ENCODE data around the gene MYO1D. TPM values are rescaled to one million over a fixed set of nuclear protein-coding genes. Genes with fewer than 3 reads are reported as not detected.

The MYO1D gene
- total RNA-seq, 1 experiment from 2014 or later, result 1.3 TPM

- no peak for DNase-seq (ENCODE audit: low read depth, low spot score)
- no peak overlapping the region for H3K27ac ChIP-seq (ENCODE audit: low read length)
- peaks cover 2% of the 10 kb centered on the region for H3K27me3 ChIP-seq (ENCODE audit: control insufficient read depth, insufficient read depth, low read length)
- H3K36me3 ChIP-seq (ENCODE audit: control insufficient read depth, insufficient read depth, low read length), result no peaks in the 10 kb centered on the region
- no peak overlapping the region for H3K4me3 ChIP-seq (ENCODE audit: low read depth in 2 of 2, low read length in 2 of 2)
- no peaks in the 10 kb centered on the region for H3K9me3 ChIP-seq (ENCODE audit: control insufficient read depth, insufficient read depth, low read depth, low read length)
- no peak for ATAC-seq
- POLR2A ChIA-PET, result no interaction called here
- in situ Hi-C loops (cut with HindIII; ENCODE audit: low pct_unique_long_range_greater_than_20kb, low sequenced_read_pairs), result no loop called here
- CTCF ChIA-PET, result no interaction called here
- no TSS peak for BruUV-seq (replicated peaks)
- TF ChIP-seq POLR2AphosphoS5 (IDR thresholded peaks at IDR 0.05; ENCODE audit: low read depth, low read length) (no peak), CTCF (IDR thresholded peaks at IDR 0.05) (no peak), REST (IDR thresholded peaks at IDR 0.05; ENCODE audit: insufficient read depth in 1 of 2, low read depth in 2 of 2, low read length in 1 of 2) (no peak), SIN3A (IDR thresholded peaks at IDR 0.05; ENCODE audit: borderline replicate concordance, insufficient read depth, low read depth, low read length) (no peak)
- intact Hi-C loops (cut with micrococcal nuclease; ENCODE audit: unreplicated experiment), result no loop called here
- no peaks in the 10 kb centered on the region for H3K4me1 ChIP-seq (ENCODE audit: control insufficient read depth, insufficient read depth, low read length)
Observed at GRCh38 chr17:32807577-32807976, 69.3 kb downstream of the MYO1D start.

- H3K36me3 ChIP-seq (ENCODE audit: control insufficient read depth, insufficient read depth, low read length), result no peaks in the 10 kb centered on the region
Observed at GRCh38 chr17:32806646-32807045, 70.3 kb downstream of the MYO1D start.

More at GRCh38 chr17:32806646-32807045, 70.3 kb downstream of the MYO1D start:
- POLR2A ChIA-PET, result no interaction called here
- CTCF ChIA-PET, result no interaction called here
- no peak for TF ChIP-seq CTCF (IDR thresholded peaks at IDR 0.05)
- TF ChIP-seq POLR2AphosphoS5 (IDR thresholded peaks at IDR 0.05; ENCODE audit: low read depth, low read length), result no peak
- no peak for TF ChIP-seq REST (IDR thresholded peaks at IDR 0.05; ENCODE audit: insufficient read depth in 1 of 2, low read depth in 2 of 2, low read length in 1 of 2)
- TF ChIP-seq TCF7L2 (IDR thresholded peaks at IDR 0.05; ENCODE audit: low read depth, low read length), result no peak
- no peak for TF ChIP-seq SIN3A (IDR thresholded peaks at IDR 0.05; ENCODE audit: borderline replicate concordance, insufficient read depth, low read depth, low read length)
- H3K27me3 ChIP-seq (ENCODE audit: control insufficient read depth, insufficient read depth, low read length), result peaks cover 6% of the 10 kb centered on the region
- H3K27ac ChIP-seq (ENCODE audit: low read length), result no peak overlapping the region
- DNase-seq (ENCODE audit: low read depth, low spot score), result no peak
- H3K9me3 ChIP-seq (ENCODE audit: control insufficient read depth, insufficient read depth, low read depth, low read length), result no peaks in the 10 kb centered on the region
- H3K4me1 ChIP-seq (ENCODE audit: control insufficient read depth, insufficient read depth, low read length), result no peaks in the 10 kb centered on the region
- ATAC-seq, result no peak
- in situ Hi-C loops (cut with HindIII; ENCODE audit: low pct_unique_long_range_greater_than_20kb, low sequenced_read_pairs), result no loop called here
- intact Hi-C loops (cut with micrococcal nuclease; ENCODE audit: unreplicated experiment), result no loop called here
- no TSS peak for BruUV-seq (replicated peaks)
- H3K4me3 ChIP-seq (ENCODE audit: low read depth in 2 of 2, low read length in 2 of 2), result no peak overlapping the region

All from Panc1 (cell line).